SK-N-SH treated with all-trans-retinoic acid at 6 μM for 48 hours (cell line): ENCODE results near the gene ANKRD49.
A peak's percentile ranks its signal among the peaks of the same experiment; 100 is the strongest.

Experiments used
- ATAC-seq: fragments of 200-7000 bp; cut with Tn5 transposase; 3 replicates; pipeline ENCODE4 v1.9.1; 2020; ENCODE audit warnings: mild to moderate bottlenecking, moderate library complexity
- ARNTL ChIP-seq: fragments of 450-650 bp; formaldehyde crosslinking; IDR thresholded peaks from 2 replicates; pipeline ENCODE4 v1.5.0; 2020; ENCODE audit warnings: low read depth, mild to moderate bottlenecking, moderate library complexity, borderline replicate concordance
- BACH2 ChIP-seq: fragments of 250-450 bp; sonication (Bioruptor Pico); IDR thresholded peaks from 2 replicates; pipeline ENCODE4 v1.9.0; 2021; ENCODE audit warnings: mild to moderate bottlenecking, borderline replicate concordance
- ESRRG ChIP-seq: fragments of 250-450 bp; sonication (Bioruptor Pico); IDR thresholded peaks from 2 replicates; pipeline ENCODE4 v1.6.1; 2021; ENCODE audit warnings: mild to moderate bottlenecking
- GLIS3 ChIP-seq: fragments of 250-450 bp; sonication (Bioruptor Pico); IDR thresholded peaks from 2 replicates; pipeline ENCODE4 v1.5.0; 2020; ENCODE audit warnings: mild to moderate bottlenecking, moderate library complexity
- ISL1 ChIP-seq: fragments of 250-450 bp; sonication (Bioruptor Pico); IDR thresholded peaks from 2 replicates; pipeline ENCODE4 v2.1.2; 2022; ENCODE audit warnings: mild to moderate bottlenecking, moderate library complexity
- PPARA ChIP-seq: fragments of 250-450 bp; sonication (Bioruptor Pico); IDR thresholded peaks from 2 replicates; pipeline ENCODE4 v1.5.0; 2020; ENCODE audit warnings: mild to moderate bottlenecking, borderline replicate concordance
- RARB ChIP-seq: fragments of 250-450 bp; sonication (Bioruptor Pico); IDR thresholded peaks from 2 replicates; pipeline ENCODE4 v1.8.0; 2021; ENCODE audit warnings: mild to moderate bottlenecking, moderate library complexity
- SNAI2 ChIP-seq: fragments of 250-450 bp; sonication (Bioruptor Pico); IDR thresholded peaks from 2 replicates; pipeline ENCODE4 v1.5.0; 2020; ENCODE audit warnings: mild to moderate bottlenecking, moderate library complexity
- TCF4 ChIP-seq: fragments of 250-450 bp; sonication (Bioruptor Pico); IDR thresholded peaks from 2 replicates; pipeline ENCODE4 v1.8.0; 2021; ENCODE audit warnings: mild to moderate bottlenecking, moderate library complexity, borderline replicate concordance
- TOX ChIP-seq: fragments of 250-450 bp; sonication (Bioruptor Pico); IDR thresholded peaks from 2 replicates; pipeline ENCODE4 v1.8.0; 2021; ENCODE audit warnings: mild to moderate bottlenecking, moderate library complexity, borderline replicate concordance
- TSHZ2 ChIP-seq: fragments of 250-450 bp; sonication (Bioruptor Pico); IDR thresholded peaks from 2 replicates; pipeline ENCODE4 v1.5.0; 2020; ENCODE audit warnings: mild to moderate bottlenecking, moderate library complexity
- ZC3H10 ChIP-seq: fragments of 250-450 bp; sonication (Bioruptor Pico); IDR thresholded peaks from 2 replicates; pipeline ENCODE4 v1.5.1; 2021; ENCODE audit warnings: mild to moderate bottlenecking, moderate library complexity
- ZFP3 ChIP-seq: fragments of 250-450 bp; sonication (Bioruptor Pico); IDR thresholded peaks from 2 replicates; pipeline ENCODE4 v1.5.0; 2020; ENCODE audit warnings: mild to moderate bottlenecking, moderate library complexity
- ZNF70 ChIP-seq: fragments of 450-650 bp; formaldehyde crosslinking; IDR thresholded peaks from 2 replicates; pipeline ENCODE4 v1.5.0; 2020; ENCODE audit warnings: mild to moderate bottlenecking, moderate library complexity
- ZNF8 ChIP-seq: fragments of 450-650 bp; formaldehyde crosslinking; IDR thresholded peaks from 2 replicates; pipeline ENCODE4 v1.5.0; 2020; ENCODE audit warnings: mild to moderate bottlenecking, moderate library complexity
- TF ChIP-seq, protein P1 (sequence below): fragments of 250-450 bp; sonication (Bioruptor Pico); IDR thresholded peaks from 2 replicates; pipeline ENCODE4 v1.5.1; 2021; ENCODE audit warnings: mild to moderate bottlenecking, moderate library complexity
- TF ChIP-seq, protein P2 (sequence below): fragments of 250-450 bp; sonication (Bioruptor Pico); IDR thresholded peaks from 2 replicates; pipeline ENCODE4 v1.5.1; 2020; ENCODE audit warnings: low read depth, mild to moderate bottlenecking, moderate library complexity
- TF ChIP-seq, protein P3 (sequence below): fragments of 250-450 bp; sonication (Bioruptor Pico); IDR thresholded peaks from 2 replicates; pipeline ENCODE4 v1.8.0; 2021; ENCODE audit warnings: low read depth, mild to moderate bottlenecking, moderate library complexity, borderline replicate concordance

ANKRD49 gene

DNA sequence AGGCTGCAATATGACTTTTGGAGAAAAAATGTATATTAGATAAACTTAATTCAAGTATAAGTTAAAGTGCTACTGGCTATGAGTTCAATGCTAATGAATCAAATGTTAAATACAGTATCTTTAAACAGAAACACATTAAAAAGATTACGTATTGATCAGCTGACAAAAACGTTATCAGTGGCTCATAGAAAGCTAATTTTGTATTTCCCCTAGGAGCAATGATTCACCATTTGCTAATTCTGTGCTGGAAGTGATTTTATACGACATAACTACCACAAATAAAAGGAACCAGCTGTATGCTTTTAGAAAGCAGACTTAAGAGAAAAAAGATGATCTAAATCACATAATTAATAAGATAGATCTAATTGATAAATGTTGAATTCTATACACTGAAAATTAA is 43.7 kb upstream of the ANKRD49 start:
- TF ChIP-seq TOX (CRISPR knock-in tag) (no peak), GLIS3 (CRISPR knock-in tag) (no peak), BACH2 (CRISPR knock-in tag) (no peak), ZFP3 (CRISPR knock-in tag) (no peak), ESRRG (CRISPR knock-in tag) (no peak), ZNF70 (CRISPR knock-in tag) (no peak), ZNF8 (no peak), PPARA (CRISPR knock-in tag) (no peak)
- TF ChIP-seq, protein P1, sequence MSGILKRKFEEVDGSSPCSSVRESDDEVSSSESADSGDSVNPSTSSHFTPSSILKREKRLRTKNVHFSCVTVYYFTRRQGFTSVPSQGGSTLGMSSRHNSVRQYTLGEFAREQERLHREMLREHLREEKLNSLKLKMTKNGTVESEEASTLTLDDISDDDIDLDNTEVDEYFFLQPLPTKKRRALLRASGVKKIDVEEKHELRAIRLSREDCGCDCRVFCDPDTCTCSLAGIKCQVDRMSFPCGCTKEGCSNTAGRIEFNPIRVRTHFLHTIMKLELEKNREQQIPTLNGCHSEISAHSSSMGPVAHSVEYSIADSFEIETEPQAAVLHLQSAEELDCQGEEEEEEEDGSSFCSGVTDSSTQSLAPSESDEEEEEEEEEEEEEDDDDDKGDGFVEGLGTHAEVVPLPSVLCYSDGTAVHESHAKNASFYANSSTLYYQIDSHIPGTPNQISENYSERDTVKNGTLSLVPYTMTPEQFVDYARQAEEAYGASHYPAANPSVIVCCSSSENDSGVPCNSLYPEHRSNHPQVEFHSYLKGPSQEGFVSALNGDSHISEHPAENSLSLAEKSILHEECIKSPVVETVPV = no peak
- TF ChIP-seq, protein P2, sequence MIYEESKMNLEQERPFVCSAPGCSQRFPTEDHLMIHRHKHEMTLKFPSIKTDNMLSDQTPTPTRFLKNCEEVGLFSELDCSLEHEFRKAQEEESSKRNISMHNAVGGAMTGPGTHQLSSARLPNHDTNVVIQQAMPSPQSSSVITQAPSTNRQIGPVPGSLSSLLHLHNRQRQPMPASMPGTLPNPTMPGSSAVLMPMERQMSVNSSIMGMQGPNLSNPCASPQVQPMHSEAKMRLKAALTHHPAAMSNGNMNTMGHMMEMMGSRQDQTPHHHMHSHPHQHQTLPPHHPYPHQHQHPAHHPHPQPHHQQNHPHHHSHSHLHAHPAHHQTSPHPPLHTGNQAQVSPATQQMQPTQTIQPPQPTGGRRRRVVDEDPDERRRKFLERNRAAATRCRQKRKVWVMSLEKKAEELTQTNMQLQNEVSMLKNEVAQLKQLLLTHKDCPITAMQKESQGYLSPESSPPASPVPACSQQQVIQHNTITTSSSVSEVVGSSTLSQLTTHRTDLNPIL (CRISPR knock-in tag) = no peak
- no peak for ATAC-seq

GRCh38 chr11:94452988-94453387 is 40.8 kb upstream of the ANKRD49 start:
- ATAC-seq = no peak
- TF ChIP-seq ZNF8 = peak; percentile 91
- no peak for TF ChIP-seq TOX (CRISPR knock-in tag)
- TF ChIP-seq, all 23 proteins: peak for 1

DNA sequence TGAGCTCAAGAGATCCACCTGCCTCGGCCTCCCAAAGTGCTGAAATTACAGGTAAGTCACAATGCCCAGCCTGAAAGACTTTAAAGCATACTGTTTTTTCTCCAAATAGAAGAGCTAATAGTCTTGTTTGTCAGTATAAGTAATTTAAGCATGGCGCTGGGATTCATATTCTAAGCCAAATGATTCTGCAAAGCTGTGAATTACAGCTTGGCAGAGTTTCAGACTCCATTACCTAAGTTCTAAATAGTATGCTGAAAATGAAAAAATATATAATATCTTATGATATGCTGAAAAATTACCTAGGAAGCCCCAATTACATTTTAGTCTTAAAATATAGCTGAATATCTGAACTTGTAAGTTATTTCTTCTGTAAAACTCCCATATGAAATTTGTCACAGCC is 39.5 kb upstream of the ANKRD49 start:
- TF ChIP-seq RARB (no peak), ZNF8 (no peak), SNAI2 (CRISPR knock-in tag) (no peak), ARNTL (no peak), ZNF70 (CRISPR knock-in tag) (no peak), ISL1 (no peak), TSHZ2 (CRISPR knock-in tag) (no peak), PPARA (CRISPR knock-in tag) (no peak), ZC3H10 (CRISPR knock-in tag) (no peak), TCF4 (CRISPR knock-in tag) (no peak)
- TF ChIP-seq, protein P3, sequence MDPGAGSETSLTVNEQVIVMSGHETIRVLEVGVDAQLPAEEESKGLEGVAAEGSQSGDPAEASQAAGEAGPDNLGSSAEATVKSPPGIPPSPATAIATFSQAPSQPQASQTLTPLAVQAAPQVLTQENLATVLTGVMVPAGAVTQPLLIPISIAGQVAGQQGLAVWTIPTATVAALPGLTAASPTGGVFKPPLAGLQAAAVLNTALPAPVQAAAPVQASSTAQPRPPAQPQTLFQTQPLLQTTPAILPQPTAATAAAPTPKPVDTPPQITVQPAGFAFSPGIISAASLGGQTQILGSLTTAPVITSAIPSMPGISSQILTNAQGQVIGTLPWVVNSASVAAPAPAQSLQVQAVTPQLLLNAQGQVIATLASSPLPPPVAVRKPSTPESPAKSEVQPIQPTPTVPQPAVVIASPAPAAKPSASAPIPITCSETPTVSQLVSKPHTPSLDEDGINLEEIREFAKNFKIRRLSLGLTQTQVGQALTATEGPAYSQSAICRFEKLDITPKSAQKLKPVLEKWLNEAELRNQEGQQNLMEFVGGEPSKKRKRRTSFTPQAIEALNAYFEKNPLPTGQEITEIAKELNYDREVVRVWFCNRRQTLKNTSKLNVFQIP (CRISPR knock-in tag) = no peak
- TF ChIP-seq, protein P1 = no peak
- no peak for ATAC-seq

DNA sequence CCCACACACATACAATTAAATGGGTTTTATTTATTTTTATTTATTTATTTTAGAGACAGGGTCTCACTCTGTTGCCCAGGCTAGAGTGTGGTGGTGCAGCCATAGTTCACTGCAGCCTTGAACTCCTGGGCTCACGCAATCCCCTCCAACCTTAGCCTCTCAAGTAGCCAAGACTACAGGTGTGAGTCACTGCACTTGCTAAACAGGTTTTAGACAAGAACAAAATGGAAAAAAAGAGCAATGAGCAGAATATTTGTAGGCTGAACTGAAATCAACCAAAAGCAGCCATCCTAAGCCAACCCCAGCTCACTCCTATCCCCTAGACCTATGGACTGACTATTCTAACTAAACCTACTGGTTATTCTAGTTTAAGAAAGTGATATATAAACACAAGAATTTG is 37.9 kb upstream of the ANKRD49 start:
- ATAC-seq = no peak
- no peak for TF ChIP-seq GLIS3 (CRISPR knock-in tag)
- TF ChIP-seq, protein P1 = no peak
- TF ChIP-seq ZC3H10 (CRISPR knock-in tag) = no peak
- TF ChIP-seq PPARA (CRISPR knock-in tag) = no peak
- no peak for TF ChIP-seq BACH2 (CRISPR knock-in tag)
- no peak for TF ChIP-seq TCF4 (CRISPR knock-in tag)
- TF ChIP-seq TOX (CRISPR knock-in tag) = no peak
- no peak for TF ChIP-seq TSHZ2 (CRISPR knock-in tag)
- no peak for TF ChIP-seq ZNF70 (CRISPR knock-in tag)
- TF ChIP-seq ZNF8 = no peak
